GM12873 (cell line): ENCODE measurements around the gene CATSPER1.

ENCODE experiments used
- CTCF ChIP-seq: IDR thresholded peaks from 2 replicates; pipeline ENCODE4 v1.5.1; 2012; ENCODE audit warnings: low read depth, mild to moderate bottlenecking, moderate library complexity, low read length, control low read depth; ENCODE audit not compliant: insufficient read depth; ENCODE audit errors: missing control alignments

CATSPER1 gene

DNA sequence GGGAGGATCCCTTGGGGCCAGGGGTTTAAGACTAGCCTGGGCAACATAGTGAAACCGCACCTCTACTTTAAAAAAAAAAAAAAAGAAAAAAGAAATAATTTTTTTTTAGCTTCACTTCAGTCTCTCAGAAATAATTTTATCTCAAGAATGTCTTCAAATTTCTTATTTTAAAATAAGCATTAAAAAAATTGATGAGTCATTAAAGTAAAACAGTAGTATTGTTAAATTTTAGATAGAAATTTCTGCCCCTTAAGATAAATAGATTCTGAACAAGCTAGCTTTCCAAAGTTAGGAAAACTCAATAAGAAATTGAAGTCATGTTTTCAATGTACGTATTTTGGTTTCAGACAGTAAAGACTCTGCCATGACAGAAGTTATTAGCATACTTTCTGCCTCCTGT lies 36.1 kb upstream of the CATSPER1 start:
- no peak for TF ChIP-seq CTCF

GRCh38 chr11:66061268-66061667 lies 35.0 kb upstream of the CATSPER1 start:
- no peak for TF ChIP-seq CTCF

DNA sequence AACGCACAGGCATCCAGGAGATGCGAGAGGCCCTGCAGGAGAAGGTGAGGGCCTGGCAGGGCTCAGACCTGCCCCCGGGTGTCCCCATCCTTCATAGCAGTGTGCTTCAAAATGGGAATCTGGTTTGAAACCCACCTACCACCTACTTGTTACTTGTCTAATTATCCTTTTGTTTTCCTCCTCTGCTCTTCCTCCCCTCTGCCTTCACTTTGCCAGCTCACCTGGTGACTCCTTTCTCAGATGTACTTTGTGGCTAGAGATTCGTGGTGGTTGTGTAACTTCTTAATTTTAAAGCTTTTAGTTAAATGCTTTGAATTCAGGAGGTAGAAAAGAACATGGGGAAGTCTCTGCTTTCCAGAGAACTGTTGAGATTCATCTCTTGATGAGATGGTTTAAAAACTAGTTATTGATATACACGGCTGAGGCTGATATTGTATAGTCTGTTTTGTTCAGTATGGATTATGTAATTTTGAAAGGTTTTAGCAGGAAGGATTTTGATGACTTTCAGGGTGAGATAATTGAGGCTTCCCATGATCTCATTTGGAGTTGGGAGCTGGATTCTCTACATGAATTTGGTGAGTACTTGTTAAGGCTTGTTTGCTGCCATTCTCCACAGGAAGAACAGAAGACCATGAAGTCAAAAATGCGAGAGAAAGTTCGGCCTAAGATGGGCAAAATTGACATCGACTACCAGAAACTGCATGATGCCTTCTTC lies 33.8 kb upstream of the CATSPER1 start:
- no peak for TF ChIP-seq CTCF

DNA sequence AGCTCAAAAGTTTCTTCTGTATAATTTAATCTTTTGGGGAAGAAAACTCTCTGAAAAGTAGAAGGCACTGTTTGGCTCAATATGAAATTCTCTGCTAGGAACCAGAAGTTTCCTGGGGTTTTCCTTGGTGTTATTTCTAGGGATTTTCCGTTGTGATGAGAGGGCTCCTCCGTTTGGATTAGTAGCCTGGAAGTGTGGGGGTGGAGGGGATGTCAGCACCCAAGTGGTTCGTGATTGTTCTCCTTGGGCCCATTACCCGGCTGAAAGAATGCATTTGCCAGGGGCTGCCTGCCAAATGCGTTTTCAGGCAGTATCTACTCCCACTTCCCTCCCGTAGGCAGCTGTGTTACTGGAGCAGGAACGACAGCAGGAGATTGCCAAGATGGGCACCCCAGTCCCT lies 30.2 kb upstream of the CATSPER1 start:
- no peak for TF ChIP-seq CTCF

DNA sequence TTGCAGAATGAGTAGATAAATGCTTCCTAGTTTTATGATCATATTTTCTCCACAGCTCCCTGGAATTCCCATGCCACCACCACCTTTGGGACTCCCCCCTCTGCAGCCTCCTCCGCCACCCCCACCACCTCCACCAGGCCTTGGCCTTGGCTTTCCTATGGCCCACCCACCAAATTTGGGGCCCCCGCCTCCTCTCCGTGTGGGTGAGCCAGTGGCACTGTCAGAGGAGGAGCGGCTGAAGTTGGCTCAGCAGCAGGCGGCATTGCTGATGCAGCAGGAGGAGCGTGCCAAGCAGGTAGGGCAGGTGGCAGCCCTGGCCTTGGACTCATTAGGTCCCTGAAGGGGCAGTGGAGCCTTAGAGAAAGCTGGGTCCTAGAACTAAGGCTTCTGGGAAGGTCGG lies 28.7 kb upstream of the CATSPER1 start:
- TF ChIP-seq CTCF: no peak

DNA sequence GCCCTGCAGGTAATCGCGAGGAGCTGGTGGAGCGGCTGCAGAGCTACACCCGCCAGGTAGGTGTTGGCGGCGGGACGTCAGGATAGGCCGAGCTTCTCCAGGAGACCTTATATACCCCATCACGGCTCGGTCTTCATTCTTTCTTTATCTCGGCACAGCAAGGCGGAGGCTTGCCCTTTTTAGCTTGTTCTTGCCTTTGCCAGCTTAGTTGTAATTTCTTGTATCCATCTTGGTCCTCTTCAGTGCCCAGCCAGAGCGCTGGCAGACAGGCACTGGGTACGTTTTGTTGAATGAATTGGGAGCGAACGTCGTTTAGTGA lies 26.3 kb upstream of the CATSPER1 start:
- TF ChIP-seq CTCF: no peak

DNA sequence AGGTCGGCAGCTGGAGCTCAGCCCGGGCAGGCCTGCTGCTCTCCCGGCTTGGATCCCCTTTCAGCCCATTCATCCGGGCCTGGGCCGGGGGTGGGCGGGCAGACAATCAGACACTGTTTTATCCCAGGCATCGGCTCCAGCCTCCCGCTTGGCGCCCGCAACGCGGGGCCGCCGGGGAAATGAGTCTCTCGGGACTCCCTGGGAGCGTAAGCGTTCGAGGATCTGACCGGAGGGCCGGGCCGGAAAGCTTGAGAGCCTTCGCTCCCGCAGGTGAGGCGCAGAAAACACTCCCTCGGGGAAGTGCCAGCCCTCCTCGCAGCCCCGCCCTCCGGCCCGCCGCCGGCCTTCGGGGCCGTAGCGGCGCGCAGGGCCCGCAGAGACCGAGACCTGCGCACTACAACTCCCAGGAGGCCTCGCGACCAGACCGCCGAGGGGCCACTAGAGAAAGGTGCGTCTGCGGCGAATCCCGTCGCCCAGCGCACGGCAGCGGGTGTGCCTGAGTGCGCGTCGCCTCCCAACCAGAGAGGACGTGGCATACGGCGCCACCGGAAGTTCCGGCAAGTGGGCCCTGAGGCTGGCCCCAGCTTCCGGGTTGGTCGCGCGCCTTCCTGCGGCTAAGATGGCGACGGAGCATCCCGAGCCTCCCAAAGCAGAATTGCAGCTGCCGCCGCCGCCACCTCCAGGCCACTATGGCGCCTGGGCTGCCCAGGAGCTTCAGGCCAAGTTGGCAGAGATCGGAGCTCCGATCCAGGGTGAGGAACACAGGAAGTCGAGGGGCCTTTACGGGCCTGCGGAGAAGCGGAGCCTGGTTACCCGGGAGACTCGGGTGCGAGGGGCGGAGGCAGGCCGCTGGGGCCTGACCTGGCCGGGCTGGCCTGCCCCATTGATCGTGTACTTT lies 25.7 kb upstream of the CATSPER1 start, which contains the start of gene SF3B2:
Gene SF3B2, plus strand, starts transcription at position 599 of the 898 bp plus-strand sequence. Its CDS starts 21 bp downstream, at position 620.
- TF ChIP-seq CTCF: no peak
